Astrocyte of the cerebellum (primary cell): Measurements from ENCODE around the gene RASGRP3.
"Not testable (repeated sequence)": the region's sequence is repeated elsewhere in the genome, so short reads cannot be mapped to it uniquely, and the experiment has no call there.

Experiments used
- DNase-seq: peaks from one replicate; pipeline ENCODE4 v3.0.0-alpha.2; 2011; ENCODE audit warnings: low read depth
- H3K4me3 ChIP-seq: 2 replicates; pipeline ENCODE4 v1.5.1; 2011; ENCODE audit warnings: mild to moderate bottlenecking, low read depth, low read length, moderate library complexity
- CTCF ChIP-seq: IDR thresholded peaks from 2 replicates; pipeline ENCODE4 v1.5.1; 2012; ENCODE audit warnings: low read length, low read depth, moderate library complexity, mild to moderate bottlenecking; ENCODE audit errors: missing control alignments
- in situ Hi-C: cut with HindIII; loops from 2 replicates; pipeline ENCODE4 v1.10.0; 2017; ENCODE audit warnings: low sequenced_read_pairs

Gene RASGRP3

GRCh38 chr2:33452545-33452944 is 23.9 kb upstream of the RASGRP3 start:
- TF ChIP-seq CTCF: no peak
- in situ Hi-C loops: loop anchor here (10.0 kb wide), 1 partner anchor 58 kb away; no protein-coding TSS in a partner anchor
- no peak overlapping the region for H3K4me3 ChIP-seq
- no peak for DNase-seq

GRCh38 chr2:33453905-33454479 is 22.5 kb upstream of the RASGRP3 start:
- in situ Hi-C loops: loop anchor here (10.0 kb wide), 1 partner anchor 59 kb away; no protein-coding TSS in a partner anchor
- DNase-seq: no peak
- H3K4me3 ChIP-seq: no peak overlapping the region
- no peak for TF ChIP-seq CTCF

- no peak for TF ChIP-seq CTCF
- in situ Hi-C loops: loop anchor here (10.0 kb wide), 1 partner anchor 63 kb away; no protein-coding TSS in a partner anchor
- no peak overlapping the region for H3K4me3 ChIP-seq
- DNase-seq: no peak
Observed at GRCh38 chr2:33457556-33458247, 18.7 kb upstream of the RASGRP3 start.

GRCh38 chr2:33458248-33458819 is 18.1 kb upstream of the RASGRP3 start:
- TF ChIP-seq CTCF: no peak
- in situ Hi-C loops: loop anchor here (10.0 kb wide), 1 partner anchor 64 kb away; no protein-coding TSS in a partner anchor
- no peak overlapping the region for H3K4me3 ChIP-seq
- no peak for DNase-seq

GRCh38 chr2:33459745-33460144 is 16.7 kb upstream of the RASGRP3 start:
- no peak for TF ChIP-seq CTCF
- no peak for DNase-seq
- H3K4me3 ChIP-seq: no peak overlapping the region
- in situ Hi-C loops: loop anchor here (10.0 kb wide), 1 partner anchor 65 kb away; no protein-coding TSS in a partner anchor

- DNase-seq, in situ Hi-C loops, H3K4me3 ChIP-seq: not testable (repeated sequence)
Observed at GRCh38 chr2:33462512-33462911, 13.9 kb upstream of the RASGRP3 start.

GRCh38 chr2:33467413-33467812 is 9.0 kb upstream of the RASGRP3 start:
- DNase-seq: no peak
- in situ Hi-C loops: loop anchor here (5.0 kb wide), 1 partner anchor 55 kb away; no protein-coding TSS in a partner anchor
- no peak overlapping the region for H3K4me3 ChIP-seq
- TF ChIP-seq CTCF: no peak
